Inflammatory macrophage (primary cell): Measurements from ENCODE around the gene CD37.
A peak's percentile ranks its signal among the peaks of the same experiment; 100 is the strongest.
"Not testable (repeated sequence)": the region's sequence is repeated elsewhere in the genome, so short reads cannot be mapped to it uniquely, and the experiment has no call there.

ENCODE experiments used
- DNase-seq, 2 donors: peaks; one replicate each; pipeline ENCODE4 v3.0.0-alpha.2; 2020 to 2022

CD37 gene

DNA sequence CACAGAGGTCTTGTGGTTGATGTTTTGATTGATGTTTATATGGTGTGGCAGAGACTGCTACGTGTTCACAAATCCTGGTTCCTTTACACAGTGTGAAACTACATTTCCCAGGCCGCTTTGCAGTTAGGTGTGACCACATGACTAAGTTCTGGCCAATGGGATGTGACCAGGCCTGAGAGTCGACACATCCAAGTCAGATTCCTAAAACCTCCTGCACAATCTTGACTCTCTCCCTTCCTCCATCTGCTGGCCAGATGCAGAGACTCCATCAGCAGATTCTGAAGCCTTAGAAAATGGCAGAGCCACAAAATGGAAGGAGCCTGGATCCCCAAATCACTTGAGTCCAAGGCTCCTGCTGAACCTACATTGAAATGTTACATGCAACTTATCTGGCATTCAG, 12.6 kb downstream of the CD37 start:
- DNase-seq, result peak; percentile 45 to 52

DNA sequence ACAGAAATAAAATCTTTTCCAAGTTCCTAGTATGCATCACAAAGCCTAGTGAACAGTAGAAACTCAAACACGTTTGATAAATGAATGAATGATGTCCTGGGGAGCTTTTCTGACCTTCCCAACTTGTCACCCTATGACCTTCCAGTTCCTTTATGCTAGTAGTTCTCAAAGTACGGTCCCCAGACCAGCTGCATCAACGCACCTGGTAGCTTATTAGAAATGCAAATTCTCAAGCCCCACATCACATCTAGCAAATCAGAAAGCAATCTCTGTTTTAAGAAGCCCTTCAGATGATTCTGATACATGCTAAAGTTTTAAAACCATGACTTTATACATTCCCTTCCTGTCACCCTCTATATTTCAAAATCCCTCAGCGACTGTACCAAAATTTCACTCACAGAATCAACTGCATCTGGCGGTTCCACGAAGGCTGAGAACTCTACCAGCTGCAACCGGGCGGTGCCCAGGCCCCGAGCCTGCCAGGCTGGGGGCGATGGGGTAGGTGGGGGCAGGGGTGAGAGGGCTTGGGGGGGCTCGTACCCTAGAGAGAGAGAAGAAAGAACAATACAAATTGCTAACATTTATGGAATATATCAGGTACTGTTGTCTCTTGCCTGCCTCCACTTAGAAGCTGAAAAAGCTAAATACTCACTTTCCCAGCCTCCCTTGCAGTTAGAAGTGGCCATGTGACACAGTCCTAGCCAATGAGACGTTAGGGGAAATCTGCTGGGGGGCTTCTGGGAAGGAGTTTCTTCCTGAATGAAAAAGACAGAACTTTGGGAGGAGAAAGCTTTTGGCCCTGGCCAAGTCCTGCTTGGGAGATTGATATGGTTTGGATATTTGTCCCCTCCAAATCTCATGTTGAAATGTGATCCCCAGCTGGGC, 13.3 kb downstream of the CD37 start:
- DNase-seq, result no peak

DNA sequence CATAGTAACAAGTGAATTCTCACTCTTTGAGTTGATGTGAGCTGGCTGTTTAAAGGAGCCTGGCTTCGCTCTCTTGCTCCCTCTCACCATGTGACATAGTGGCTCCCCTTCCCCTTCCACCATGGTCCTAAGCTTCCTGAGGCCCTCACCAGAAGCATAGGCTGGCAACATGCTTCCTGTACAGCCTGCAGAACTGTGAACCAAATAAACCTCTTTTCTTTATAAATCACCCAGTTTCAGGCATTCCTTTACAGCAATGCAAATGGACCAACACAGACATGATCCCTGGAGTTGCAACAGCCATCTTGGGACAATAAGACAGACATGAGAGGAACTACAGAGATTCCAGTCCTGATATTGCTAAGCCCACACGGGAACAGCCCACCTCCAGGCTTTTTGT, 14.4 kb downstream of the CD37 start:
- DNase-seq, result no peak

DNA sequence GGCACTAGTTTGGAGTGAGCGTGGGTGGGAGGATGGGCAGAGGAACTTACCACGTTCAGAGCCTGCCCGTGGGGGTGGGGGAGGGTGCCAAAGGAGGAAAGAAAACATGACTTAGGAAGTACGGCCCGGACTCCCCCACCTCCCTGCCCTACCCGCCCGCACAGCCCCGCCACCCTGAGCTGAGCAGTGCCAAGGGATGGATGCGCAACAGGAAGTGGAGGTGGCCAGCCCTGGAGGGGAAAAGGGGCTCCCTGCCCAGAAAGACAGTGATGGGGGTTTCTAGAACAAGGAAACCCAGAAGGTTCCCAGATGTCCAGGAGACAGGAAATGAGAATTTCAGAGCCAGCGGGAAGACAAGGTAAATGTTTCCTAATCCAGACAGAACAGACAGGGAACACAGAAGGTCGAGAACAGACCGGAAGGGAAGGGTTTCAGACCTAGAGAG, 20.7 kb downstream of the CD37 start:
- DNase-seq, result peak; percentile 34 to 51

DNA sequence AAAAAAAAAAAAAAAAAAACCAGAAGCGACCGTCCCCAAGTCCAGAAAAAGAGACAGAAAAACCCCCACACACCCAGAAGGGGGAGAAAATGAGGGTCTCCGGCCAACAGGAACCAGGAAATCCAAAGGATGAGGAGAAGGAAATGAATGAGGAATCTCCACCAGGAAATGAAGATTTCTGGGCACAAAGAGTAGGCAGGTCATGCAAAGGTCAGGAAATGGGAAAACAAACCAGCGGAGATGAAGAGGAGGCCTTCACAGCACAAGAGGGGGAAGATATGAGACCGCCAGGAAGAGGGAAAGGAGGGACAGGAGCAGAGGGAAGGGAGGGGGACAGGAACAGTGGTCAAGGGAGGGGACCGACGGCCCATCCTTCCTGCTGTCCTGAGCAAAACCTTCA, 21.2 kb downstream of the CD37 start:
- no peak for DNase-seq

DNA sequence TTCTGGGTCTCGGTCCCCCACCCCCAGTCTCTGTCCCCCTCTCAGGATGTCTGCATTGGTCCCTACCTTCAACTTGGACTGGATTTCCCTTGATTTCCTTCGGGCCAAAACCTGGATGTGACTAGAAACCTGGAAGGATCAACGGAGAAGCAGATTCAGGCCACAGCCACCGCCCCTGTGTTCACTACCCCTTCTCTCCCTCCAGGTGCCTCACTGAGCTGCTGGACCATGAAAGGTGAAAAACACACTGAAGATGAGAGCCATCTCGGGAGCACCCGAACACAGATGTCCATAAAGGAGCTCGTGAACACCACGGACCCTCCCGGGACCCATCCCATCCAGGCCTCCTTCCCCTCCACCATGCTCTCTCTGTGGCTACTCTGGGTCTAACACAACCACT, 22.0 kb downstream of the CD37 start:
- DNase-seq, result no peak

DNA sequence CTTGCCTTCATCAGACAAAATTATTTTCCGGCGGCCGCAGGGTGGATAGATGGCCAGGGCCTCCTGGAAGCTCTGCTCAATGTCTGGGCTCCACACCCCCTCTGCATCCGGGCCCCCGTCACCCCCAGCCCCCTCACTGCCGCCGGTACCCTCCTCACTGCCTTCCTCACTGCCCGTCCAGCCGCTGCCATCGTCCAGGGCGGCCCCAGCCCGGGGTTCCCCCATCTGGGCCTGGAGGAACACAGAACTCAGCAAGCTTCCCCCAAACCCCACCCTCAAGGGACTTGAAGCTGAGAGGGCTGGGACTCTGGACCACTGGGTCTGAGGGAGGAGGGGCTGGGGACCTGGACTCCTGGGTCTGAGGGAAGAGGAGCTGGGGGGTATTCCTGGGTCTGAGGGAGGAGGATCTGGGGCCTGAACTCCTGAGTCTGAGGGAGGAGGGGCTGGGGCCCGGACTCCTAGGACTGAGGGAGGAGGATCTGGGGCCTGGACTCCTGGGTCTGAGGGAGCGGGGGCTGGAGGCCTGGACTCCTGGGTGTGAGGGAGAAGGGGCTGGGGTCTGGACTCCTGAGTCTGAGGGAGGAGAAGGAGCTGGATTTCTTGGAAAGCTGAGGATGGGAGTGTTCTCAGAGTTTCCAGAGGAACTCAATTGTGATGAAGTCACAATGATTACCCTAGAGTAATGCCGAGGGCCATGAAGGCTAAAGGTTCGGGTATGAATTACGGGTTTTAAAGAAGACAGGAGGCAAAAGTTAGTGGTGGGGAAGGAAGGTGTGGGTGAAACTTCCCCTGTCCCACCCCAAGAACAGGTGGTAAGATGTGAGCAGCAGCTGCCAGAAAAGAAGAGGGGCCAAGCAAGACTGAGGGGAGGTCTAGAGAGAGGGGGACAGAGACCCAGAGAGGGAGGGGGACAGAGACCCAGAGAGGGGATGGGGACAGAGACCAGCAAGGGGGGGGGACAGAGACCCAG, 24.9 kb downstream of the CD37 start:
- DNase-seq, result no peak

DNA sequence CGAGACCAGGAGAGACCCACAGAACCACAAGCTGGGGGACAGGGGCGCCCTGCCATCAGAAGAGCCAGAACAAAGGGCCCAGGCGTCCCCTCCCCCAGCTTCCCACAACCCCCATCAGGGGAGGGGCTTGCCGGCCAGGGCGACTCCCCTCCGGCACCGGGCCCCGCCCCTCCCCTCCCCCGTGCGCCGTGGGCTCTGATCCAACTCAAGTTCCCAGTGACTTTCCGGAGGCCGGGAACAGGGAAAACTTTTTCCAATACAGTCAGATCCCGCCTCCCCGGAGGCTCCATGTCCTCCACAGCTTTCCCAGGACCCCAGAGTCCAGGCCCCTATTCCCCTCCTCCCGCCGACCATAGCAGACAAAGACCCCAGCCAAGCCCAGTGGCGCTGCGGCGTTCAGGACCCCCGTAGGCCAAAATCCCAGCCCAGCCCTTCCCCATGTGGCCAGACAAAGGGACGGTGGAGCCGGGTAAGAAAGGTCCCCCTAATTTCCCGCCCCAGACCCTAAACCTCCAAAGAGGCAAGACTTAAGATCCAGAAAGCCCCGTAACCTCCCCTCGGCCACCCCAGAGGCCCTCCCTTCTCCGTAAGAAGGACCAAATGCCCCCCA, 26.3 kb downstream of the CD37 start:
- DNase-seq, result no peak

DNA sequence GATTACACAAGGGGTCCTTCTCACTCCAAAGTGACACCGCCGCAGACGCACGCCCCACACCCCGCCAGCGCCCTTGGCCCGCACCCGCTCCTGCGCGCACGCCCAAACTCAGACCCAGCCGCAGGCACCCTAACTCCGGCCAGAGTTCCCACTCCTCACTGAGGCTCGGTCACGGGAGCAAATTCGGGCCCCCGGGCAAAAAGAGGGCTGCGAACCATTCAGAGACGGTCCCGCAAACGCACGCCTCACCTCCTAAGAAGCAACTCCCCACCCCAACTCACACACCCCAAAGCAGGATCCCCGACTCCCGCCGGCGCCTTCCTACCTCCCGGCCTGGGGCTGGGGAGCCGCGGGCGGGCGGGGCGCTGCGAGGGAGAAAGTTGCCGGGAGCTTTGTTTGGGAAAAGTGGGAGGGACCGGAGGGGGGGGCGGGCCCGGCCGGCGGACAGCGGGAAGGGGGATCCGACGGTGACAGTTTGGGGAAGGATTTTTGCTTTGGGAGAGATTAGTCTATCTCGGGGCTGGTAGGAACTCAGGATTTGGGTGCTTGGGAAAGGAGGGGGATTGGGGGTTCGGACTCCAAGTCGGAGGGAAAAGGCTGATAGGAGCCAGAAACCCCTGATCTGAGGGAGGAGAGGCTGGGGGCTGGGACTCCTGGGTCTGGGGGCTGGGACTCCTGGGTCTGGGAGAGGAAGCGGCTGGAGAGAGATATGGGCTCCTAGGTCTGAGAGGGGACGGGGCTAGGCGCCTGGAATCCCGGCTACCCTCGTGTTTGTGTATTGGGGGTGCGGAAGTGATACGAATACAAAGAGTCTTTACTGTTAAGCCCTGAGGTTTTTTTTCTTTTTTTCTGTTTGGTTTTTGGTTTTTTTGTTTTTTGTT, 27.1 kb downstream of the CD37 start, which contains the start of gene TEAD2:
TEAD2 (minus strand) TSS at position 369 of the 881 bp plus-strand sequence. CDS start 2,341 bp downstream, outside the sequence.
- DNase-seq, result no peak

DNA sequence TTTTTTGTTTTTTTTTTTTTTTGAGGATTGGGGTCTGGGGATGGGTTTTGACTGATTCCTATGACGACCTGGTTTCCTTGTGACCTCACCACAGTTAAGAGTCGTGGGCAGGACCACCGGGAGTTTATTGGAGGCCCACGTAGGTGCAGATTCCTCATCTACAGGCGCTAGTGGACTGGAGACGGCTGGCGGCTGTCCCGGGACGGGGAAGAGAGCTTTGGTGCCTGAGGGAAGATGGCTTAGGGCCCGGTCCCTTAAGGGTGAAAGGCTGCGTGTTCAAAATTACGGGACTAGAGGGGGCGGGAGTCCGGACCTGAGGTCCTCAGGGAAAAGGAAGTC, 27.7 kb downstream of the CD37 start:
- DNase-seq, result peak in 1 of 2 donors; percentile 6

DNA sequence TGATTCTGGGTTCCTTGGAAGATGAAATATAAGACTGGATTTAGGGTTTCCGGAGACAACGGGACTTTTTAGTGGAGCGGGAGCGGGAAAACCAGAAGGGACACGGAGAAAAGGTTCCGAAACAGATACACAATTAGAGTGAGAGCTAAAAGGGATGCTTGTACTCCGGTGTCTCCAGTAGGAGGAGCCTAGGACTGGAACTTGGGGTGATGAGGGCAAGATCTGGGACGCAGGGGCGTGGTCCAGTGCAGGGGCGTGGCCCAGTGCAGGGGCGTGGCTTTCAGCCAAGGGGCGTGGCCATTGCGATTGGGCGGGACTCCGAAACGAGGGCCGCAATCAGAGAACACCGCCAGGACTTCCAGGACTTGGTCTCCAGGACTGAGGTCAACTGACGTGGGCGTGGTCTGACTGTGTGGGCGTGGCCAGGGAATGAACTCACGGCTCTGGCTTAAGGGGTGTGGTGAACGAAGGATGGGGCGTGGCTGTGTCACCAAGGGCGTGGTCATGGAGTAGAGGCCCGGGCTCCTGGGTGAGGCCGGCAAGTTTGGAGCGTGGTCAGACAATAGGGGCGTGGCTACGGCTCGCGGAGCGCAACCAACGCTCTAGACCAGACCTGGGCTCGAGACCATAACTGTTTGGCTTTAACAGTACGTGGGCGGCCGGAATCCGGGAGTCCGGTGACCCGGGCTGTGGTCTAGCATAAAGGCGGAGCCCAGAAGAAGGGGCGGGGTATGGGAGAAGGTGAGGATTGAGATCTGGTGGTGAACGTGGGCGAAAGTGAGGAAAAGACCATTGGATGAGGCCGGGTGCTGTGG, 28.3 kb downstream of the CD37 start, which contains the start of gene DKKL1:
DKKL1 (plus strand) TSS at position 610 of the 815 bp plus-strand sequence; CDS start at position 732, 122 bp downstream.
- DNase-seq, result peak; percentile 98 to 100

DNA sequence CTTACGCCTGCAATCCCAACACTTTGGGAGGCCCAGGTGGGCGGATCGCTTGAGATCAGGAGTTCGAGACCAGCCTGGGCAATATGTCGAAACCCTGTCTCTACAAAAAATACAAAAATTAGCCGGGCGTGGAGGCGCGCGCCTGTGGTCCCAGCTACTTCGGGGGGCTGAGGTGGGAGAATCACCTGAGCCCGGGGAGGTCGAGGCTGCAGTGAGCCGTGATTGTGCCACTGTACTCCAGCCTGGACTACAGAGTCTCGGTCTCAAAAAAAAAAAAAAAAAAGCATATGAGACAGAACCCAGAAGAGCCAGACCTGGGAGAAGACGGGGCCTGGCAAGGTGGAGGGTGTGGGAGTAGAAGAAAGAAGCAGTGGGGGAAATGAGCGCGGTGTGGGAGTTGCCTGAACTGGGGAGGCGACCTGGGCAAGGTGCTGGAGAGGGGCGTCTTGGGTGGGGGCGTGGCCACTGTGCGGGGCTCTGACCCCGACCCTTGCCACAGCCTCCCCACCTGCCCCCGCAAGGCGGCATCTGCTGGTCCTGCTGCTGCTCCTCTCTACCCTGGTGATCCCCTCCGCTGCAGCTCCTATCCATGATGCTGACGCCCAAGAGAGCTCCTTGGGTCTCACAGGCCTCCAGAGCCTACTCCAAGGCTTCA, 29.0 kb downstream of the CD37 start:
- no peak for DNase-seq

DNA sequence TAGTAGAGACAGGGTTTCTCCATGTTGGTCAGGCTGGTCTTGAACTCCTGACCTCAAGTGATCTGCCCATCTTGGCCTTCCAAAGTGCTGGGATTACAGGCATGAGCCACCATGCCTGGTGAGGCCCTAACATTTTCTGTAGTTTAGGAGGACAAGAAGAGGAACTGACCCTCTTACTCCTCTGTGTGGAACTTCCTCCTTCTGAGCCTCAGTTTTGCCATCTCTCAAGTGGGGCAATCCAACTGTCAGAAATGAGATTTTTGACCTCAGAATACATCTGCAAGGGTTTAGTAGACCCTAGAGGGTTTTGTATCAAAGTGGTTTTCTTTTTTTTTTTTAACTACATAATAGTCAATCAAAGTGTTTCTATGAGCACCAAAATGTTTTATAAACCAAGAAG, 30.9 kb downstream of the CD37 start:
- DNase-seq, result peak; percentile 11 to 24

DNA sequence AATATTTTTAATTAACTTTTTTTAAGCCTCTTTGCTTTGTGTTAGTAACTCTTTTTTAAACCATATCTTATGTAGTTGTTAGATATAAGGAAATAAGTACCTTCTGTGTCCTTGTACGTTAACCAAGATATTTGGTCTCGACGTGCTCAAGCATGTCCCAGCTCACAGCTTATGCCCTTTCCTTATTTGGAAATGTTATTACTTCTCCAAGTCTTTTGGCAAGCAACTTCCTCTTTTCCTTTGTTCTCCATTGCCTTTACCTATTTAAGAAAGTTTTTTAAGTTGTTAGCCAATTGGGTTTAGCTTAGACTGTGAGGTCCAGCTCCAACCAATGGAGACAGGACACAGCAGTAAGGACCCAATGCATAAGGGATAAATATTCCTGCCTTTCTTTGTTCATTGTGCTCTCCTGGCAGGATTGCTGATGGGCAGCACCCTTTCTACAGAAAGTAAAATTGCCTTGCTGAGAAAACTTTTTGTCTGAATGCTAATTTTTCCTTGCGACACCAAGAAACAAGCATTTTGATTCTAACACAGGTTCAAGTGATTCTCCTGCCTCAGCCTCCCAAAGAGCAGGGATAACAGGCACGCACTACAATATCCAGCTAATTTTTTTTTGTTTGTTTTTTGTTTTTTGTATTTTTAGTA, 33.6 kb downstream of the CD37 start:
- peak in 1 of 2 donors; percentile 27 for DNase-seq

DNA sequence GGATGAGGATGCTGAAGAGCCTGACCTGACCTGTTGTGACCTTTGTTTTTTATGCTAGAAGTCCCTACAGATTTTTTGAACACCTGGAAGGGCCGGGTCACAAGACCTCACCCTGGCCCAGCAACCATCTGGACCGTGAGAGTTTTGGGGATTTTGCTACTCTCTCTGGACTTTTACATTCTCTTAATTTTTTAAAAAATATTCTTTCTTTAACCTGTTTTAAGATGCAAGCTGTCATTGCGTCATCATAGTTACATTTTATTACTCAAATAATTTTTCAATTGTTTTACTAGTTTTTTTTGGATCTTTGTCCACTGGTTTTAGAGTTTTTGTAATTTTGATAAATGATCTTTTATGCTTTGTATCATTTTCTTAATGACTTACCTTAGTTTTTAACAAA, 36.0 kb downstream of the CD37 start:
- no peak for DNase-seq

DNA sequence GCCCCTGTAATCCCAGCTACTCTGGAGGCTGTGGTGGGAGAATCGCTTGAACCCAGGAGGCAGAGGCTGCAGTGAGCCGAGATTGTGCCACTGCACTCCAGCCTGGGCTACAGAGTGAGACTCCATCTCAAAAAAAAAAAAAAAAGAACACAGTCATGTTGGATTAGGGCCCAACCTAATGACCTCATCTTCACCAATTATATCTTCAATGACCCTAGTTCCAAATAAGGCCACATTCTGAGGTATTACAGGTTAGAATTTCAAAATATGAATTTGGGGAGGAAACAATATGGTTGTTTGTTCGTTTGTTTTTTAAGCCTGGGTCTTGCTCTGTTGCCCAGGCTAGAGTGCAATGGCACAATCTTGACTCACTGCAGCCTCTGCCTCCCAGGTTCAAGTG, 38.0 kb downstream of the CD37 start:
- DNase-seq, result not testable (repeated sequence)

DNA sequence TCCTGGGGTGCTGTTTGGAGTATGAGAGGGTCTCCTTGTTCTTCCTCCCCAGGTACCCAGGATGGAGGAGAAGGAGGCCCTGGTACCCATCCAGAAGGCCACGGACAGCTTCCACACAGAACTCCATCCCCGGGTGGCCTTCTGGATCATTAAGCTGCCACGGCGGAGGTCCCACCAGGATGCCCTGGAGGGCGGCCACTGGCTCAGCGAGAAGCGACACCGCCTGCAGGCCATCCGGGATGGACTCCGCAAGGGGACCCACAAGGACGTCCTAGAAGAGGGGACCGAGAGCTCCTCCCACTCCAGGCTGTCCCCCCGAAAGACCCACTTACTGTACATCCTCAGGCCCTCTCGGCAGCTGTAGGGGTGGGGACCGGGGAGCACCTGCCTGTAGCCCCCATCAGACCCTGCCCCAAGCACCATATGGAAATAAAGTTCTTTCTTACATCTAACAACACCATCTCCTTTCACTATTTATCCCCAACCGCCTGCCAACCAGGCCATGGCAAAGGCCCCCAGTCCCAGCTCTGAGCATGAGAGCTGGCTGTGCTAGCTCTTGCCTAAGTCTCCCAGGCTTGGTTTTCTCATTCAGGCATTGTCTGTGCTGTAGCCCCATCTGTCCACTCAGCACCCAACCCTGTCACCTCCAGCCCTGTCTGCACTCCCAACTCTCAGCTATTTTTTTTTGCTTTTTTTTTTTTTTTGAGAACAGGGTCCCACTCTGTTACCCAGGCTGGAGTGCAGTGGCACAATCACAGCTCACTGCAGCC, 39.6 kb downstream of the CD37 start:
- DNase-seq, result no peak

DNA sequence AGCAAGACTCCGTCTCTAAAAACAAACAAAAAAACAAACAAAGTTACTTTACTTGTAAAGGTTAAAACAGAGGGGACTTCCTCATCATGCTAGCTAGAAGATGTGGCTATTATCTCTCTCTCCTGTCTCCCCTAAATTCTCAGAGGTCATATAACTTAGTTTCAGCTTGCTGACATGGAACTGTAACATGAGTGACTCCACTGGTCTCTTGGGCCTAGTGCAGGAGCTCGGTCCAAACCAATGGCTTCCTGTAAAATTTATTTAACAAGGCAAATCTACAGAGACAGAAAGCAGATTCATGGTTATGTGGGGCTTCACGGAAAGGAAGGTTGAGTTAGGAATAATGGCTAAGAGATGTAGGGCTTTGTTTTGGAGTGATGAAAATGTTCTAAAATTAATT, 43.3 kb downstream of the CD37 start:
- DNase-seq, result no peak

DNA sequence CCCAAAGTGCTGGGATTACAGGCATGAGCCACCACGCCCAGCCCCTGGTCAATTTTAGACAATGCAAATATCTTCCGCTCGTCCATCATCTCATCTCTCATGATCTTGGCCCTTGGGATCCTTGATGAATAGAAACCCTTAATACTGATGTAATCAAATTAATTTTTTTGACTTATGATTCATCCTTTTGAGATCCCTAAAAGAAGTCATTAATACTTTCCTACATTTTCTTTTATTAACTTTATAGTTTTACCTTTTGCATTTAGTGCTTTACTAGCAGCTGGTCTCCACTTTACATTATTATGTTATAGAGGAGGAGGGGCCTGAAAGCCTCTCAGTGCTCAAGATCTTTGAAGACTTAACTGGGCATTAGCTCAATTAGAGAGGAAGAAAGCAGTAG, 45.2 kb downstream of the CD37 start:
- DNase-seq, result no peak
